Measurements from ENCODE around the gene SP100. TPM values are rescaled to one million over a fixed set of nuclear protein-coding genes. Genes with fewer than 3 reads are reported as not detected.

The SP100 gene
- total and polyA plus RNA-seq, 2 of the 13 experiments (the other 11 are each of a cell fraction or from before 2014, with no cell fraction given) = 12.6 to 16.5 TPM

GRCh38 chr2:230411570-230412370 is 4.2 kb upstream of the SP100 start (continued):
- no peak for TF ChIP-seq PAXIP1 (CRISPR knock-in tag; conservative IDR thresholded peaks at IDR 0.05)
- TF ChIP-seq ZBTB20 (CRISPR knock-in tag; IDR thresholded peaks at IDR 0.05; ENCODE audit: borderline replicate concordance, low read depth) = no peak
- TF ChIP-seq GZF1 (CRISPR knock-in tag; IDR thresholded peaks at IDR 0.05) = no peak; the same call in 1 of the 2 replicates
- peak; percentile 70 to 89 for TF ChIP-seq POLR2A (IDR thresholded peaks at IDR 0.05; ENCODE audit: insufficient read depth in 1 of 2, low read depth in 2 of 2, low read length in 2 of 2)
- TF ChIP-seq ISL2 (CRISPR knock-in tag; IDR thresholded peaks at IDR 0.05) = peak; percentile 62
- TF ChIP-seq RERE (CRISPR knock-in tag; IDR thresholded peaks at IDR 0.05; ENCODE audit: low read depth) = 0 out of 2 replicates have a peak, but pooled peaks have one; percentile 15
- TF ChIP-seq ZNF839 (CRISPR knock-in tag; IDR thresholded peaks at IDR 0.05; ENCODE audit: borderline replicate concordance) = peak; percentile 81; the same call in 1 of the 2 replicates
- TF ChIP-seq ZNF484 (CRISPR knock-in tag; IDR thresholded peaks at IDR 0.05; ENCODE audit: borderline replicate concordance, low read depth) = no peak
- TF ChIP-seq ZNF33A (CRISPR knock-in tag; IDR thresholded peaks at IDR 0.05; ENCODE audit: borderline replicate concordance) = no peak
- TF ChIP-seq ZNF558 (CRISPR knock-in tag; IDR thresholded peaks at IDR 0.05; ENCODE audit: borderline replicate concordance) = peak; percentile 84; the same call in 1 of the 2 replicates
- TF ChIP-seq TIGD3 (CRISPR knock-in tag; IDR thresholded peaks at IDR 0.05; ENCODE audit: borderline replicate concordance) = no peak
- TF ChIP-seq ZBTB1 (CRISPR knock-in tag; IDR thresholded peaks at IDR 0.05; ENCODE audit: borderline replicate concordance) = no peak
- peak; percentile 66 for TF ChIP-seq ZFY (CRISPR knock-in tag; IDR thresholded peaks at IDR 0.05)
- TF ChIP-seq KDM1A (CRISPR knock-in tag; IDR thresholded peaks at IDR 0.05) = no peak
- peak; percentile 83; the same call in 1 of the 2 replicates for TF ChIP-seq ZNF292 (CRISPR knock-in tag; IDR thresholded peaks at IDR 0.05; ENCODE audit: borderline replicate concordance, low read depth)
- TF ChIP-seq ZNF331 (CRISPR knock-in tag; IDR thresholded peaks at IDR 0.05) = 0 out of 2 replicates have a peak, but pooled peaks have one; percentile 17

Measured in HepG2 (cell line).